ENCODE results near the gene C5orf63. TPM values are rescaled to one million over a fixed set of nuclear protein-coding genes. Genes with fewer than 3 reads are reported as not detected.

The C5orf63 gene
- total and polyA plus RNA-seq, 2 of the 13 experiments (the other 11 are each of a cell fraction or from before 2014, with no cell fraction given), result 7.9 to 8.8 TPM

GRCh38 chr5:127028822-127029457 lies 44.4 kb downstream of the C5orf63 start (continued):
- TF ChIP-seq ZNF800 (CRISPR knock-in tag; IDR thresholded peaks at IDR 0.05) (peak; percentile 80; the same call in 1 of the 2 replicates), GZF1 (CRISPR knock-in tag; IDR thresholded peaks at IDR 0.05) (0 out of 2 replicates have a peak, but pooled peaks have one; percentile 31), CCDC6 (CRISPR knock-in tag; IDR thresholded peaks at IDR 0.05) (no peak), TEAD3 (CRISPR knock-in tag; optimal IDR thresholded peaks at IDR 0.05; ENCODE audit: borderline replicate concordance) (peak; percentile 65), TBL1XR1 (IDR thresholded peaks at IDR 0.05; ENCODE audit: borderline replicate concordance, low read length, partially characterized antibody) (peak; percentile 82), ZNF775 (CRISPR knock-in tag; IDR thresholded peaks at IDR 0.05; ENCODE audit: borderline replicate concordance) (no peak), KAT8 (CRISPR knock-in tag; IDR thresholded peaks at IDR 0.05) (no peak), HNF4A (CRISPR knock-in tag; IDR thresholded peaks at IDR 0.05) (peak; percentile 29; the same call in 1 of the 2 replicates), SMAD3 (CRISPR knock-in tag; IDR thresholded peaks at IDR 0.05) (0 out of 2 replicates have a peak, but pooled peaks have one; percentile 32), SAP130 (CRISPR knock-in tag; IDR thresholded peaks at IDR 0.05; ENCODE audit: low read depth) (peak; percentile 46; the same call in 1 of the 2 replicates), BCL6 (CRISPR knock-in tag; IDR thresholded peaks at IDR 0.05) (peak; percentile 79), RERE (CRISPR knock-in tag; IDR thresholded peaks at IDR 0.05; ENCODE audit: low read depth) (peak; percentile 22; the same call in 1 of the 2 replicates), SKI (IDR thresholded peaks at IDR 0.05; ENCODE audit: partially characterized antibody) (peak; percentile 94), SALL1 (CRISPR knock-in tag; IDR thresholded peaks at IDR 0.05) (peak; percentile 57)
- TF ChIP-seq, protein P1, sequence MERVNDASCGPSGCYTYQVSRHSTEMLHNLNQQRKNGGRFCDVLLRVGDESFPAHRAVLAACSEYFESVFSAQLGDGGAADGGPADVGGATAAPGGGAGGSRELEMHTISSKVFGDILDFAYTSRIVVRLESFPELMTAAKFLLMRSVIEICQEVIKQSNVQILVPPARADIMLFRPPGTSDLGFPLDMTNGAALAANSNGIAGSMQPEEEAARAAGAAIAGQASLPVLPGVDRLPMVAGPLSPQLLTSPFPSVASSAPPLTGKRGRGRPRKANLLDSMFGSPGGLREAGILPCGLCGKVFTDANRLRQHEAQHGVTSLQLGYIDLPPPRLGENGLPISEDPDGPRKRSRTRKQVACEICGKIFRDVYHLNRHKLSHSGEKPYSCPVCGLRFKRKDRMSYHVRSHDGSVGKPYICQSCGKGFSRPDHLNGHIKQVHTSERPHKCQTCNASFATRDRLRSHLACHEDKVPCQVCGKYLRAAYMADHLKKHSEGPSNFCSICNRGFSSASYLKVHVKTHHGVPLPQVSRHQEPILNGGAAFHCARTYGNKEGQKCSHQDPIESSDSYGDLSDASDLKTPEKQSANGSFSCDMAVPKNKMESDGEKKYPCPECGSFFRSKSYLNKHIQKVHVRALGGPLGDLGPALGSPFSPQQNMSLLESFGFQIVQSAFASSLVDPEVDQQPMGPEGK (CRISPR knock-in tag; IDR thresholded peaks at IDR 0.05), result no peak
- TF ChIP-seq, protein P2, sequence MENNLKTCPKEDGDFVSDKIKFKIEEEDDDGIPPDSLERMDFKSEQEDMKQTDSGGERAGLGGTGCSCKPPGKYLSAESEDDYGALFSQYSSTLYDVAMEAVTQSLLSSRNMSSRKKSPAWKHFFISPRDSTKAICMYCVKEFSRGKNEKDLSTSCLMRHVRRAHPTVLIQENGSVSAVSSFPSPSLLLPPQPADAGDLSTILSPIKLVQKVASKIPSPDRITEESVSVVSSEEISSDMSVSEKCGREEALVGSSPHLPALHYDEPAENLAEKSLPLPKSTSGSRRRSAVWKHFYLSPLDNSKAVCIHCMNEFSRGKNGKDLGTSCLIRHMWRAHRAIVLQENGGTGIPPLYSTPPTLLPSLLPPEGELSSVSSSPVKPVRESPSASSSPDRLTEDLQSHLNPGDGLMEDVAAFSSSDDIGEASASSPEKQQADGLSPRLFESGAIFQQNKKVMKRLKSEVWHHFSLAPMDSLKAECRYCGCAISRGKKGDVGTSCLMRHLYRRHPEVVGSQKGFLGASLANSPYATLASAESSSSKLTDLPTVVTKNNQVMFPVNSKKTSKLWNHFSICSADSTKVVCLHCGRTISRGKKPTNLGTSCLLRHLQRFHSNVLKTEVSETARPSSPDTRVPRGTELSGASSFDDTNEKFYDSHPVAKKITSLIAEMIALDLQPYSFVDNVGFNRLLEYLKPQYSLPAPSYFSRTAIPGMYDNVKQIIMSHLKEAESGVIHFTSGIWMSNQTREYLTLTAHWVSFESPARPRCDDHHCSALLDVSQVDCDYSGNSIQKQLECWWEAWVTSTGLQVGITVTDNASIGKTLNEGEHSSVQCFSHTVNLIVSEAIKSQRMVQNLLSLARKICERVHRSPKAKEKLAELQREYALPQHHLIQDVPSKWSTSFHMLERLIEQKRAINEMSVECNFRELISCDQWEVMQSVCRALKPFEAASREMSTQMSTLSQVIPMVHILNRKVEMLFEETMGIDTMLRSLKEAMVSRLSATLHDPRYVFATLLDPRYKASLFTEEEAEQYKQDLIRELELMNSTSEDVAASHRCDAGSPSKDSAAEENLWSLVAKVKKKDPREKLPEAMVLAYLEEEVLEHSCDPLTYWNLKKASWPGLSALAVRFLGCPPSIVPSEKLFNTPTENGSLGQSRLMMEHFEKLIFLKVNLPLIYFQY (CRISPR knock-in tag; IDR thresholded peaks at IDR 0.05; ENCODE audit: borderline replicate concordance), result peak; percentile 38; the same call in 1 of the 2 replicates
